ENCODE results near the gene SOX5.

DNA sequence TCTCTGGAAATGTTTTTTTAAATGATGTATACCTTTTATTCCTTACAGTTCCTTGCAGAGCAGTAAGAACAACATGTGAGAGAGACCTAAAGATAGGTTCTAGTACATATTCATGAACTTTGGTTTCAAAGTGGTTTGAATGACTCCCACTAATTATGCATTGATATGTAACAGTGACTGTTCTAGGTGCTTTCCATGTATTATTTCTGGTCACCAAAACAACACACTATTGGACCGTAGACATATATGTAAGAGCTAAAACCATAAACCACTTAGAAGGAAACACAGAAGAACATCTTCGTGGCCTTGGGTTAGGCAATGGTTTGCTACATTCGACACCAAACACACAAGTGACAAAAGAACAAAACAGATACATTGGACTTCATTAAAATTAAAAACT is 37.9 kb downstream of the SOX5 start:
- TF ChIP-seq SNRNP70 (optimal IDR thresholded peaks at IDR 0.05; ENCODE audit: low read depth, low read length): no peak
- TF ChIP-seq FOS (IDR thresholded peaks at IDR 0.05; ENCODE audit: extremely low read depth, insufficient read length): no peak
- TF ChIP-seq CTBP1 (IDR thresholded peaks at IDR 0.05; ENCODE audit: borderline replicate concordance): no peak
- TF ChIP-seq, protein P1, sequence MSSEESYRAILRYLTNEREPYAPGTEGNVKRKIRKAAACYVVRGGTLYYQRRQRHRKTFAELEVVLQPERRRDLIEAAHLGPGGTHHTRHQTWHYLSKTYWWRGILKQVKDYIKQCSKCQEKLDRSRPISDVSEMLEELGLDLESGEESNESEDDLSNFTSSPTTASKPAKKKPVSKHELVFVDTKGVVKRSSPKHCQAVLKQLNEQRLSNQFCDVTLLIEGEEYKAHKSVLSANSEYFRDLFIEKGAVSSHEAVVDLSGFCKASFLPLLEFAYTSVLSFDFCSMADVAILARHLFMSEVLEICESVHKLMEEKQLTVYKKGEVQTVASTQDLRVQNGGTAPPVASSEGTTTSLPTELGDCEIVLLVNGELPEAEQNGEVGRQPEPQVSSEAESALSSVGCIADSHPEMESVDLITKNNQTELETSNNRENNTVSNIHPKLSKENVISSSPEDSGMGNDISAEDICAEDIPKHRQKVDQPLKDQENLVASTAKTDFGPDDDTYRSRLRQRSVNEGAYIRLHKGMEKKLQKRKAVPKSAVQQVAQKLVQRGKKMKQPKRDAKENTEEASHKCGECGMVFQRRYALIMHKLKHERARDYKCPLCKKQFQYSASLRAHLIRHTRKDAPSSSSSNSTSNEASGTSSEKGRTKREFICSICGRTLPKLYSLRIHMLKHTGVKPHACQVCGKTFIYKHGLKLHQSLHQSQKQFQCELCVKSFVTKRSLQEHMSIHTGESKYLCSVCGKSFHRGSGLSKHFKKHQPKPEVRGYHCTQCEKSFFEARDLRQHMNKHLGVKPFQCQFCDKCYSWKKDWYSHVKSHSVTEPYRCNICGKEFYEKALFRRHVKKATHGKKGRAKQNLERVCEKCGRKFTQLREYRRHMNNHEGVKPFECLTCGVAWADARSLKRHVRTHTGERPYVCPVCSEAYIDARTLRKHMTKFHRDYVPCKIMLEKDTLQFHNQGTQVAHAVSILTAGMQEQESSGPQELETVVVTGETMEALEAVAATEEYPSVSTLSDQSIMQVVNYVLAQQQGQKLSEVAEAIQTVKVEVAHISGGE (CRISPR knock-in tag; IDR thresholded peaks at IDR 0.05): no peak
- no peak for TF ChIP-seq ELF4 (CRISPR knock-in tag; IDR thresholded peaks at IDR 0.05)
- TF ChIP-seq ZNF696 (CRISPR knock-in tag; conservative IDR thresholded peaks at IDR 0.05): no peak
- TF ChIP-seq, protein P2, sequence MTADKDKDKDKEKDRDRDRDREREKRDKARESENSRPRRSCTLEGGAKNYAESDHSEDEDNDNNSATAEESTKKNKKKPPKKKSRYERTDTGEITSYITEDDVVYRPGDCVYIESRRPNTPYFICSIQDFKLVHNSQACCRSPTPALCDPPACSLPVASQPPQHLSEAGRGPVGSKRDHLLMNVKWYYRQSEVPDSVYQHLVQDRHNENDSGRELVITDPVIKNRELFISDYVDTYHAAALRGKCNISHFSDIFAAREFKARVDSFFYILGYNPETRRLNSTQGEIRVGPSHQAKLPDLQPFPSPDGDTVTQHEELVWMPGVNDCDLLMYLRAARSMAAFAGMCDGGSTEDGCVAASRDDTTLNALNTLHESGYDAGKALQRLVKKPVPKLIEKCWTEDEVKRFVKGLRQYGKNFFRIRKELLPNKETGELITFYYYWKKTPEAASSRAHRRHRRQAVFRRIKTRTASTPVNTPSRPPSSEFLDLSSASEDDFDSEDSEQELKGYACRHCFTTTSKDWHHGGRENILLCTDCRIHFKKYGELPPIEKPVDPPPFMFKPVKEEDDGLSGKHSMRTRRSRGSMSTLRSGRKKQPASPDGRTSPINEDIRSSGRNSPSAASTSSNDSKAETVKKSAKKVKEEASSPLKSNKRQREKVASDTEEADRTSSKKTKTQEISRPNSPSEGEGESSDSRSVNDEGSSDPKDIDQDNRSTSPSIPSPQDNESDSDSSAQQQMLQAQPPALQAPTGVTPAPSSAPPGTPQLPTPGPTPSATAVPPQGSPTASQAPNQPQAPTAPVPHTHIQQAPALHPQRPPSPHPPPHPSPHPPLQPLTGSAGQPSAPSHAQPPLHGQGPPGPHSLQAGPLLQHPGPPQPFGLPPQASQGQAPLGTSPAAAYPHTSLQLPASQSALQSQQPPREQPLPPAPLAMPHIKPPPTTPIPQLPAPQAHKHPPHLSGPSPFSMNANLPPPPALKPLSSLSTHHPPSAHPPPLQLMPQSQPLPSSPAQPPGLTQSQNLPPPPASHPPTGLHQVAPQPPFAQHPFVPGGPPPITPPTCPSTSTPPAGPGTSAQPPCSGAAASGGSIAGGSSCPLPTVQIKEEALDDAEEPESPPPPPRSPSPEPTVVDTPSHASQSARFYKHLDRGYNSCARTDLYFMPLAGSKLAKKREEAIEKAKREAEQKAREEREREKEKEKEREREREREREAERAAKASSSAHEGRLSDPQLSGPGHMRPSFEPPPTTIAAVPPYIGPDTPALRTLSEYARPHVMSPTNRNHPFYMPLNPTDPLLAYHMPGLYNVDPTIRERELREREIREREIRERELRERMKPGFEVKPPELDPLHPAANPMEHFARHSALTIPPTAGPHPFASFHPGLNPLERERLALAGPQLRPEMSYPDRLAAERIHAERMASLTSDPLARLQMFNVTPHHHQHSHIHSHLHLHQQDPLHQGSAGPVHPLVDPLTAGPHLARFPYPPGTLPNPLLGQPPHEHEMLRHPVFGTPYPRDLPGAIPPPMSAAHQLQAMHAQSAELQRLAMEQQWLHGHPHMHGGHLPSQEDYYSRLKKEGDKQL (CRISPR knock-in tag; IDR thresholded peaks at IDR 0.05; ENCODE audit: borderline replicate concordance): no peak
- no peak for TF ChIP-seq ZNF121 (CRISPR knock-in tag; conservative IDR thresholded peaks at IDR 0.05)
- TF ChIP-seq ELF1 (tag; IDR thresholded peaks at IDR 0.05): no peak
- TF ChIP-seq SUPT5H (IDR thresholded peaks at IDR 0.05): no peak
